Measurements from ENCODE around the gene ACE. TPM values are rescaled to one million over a fixed set of nuclear protein-coding genes. Genes with fewer than 3 reads are reported as not detected.

The ACE gene
- total RNA-seq, result 11.2 and 16.0 TPM in 2 replicates

GRCh38 chr17:63476854-63477479 lies at the start of gene ACE:
ACE (plus strand) TSS chr17:63477061; CDS start chr17:63477095, 34 bp downstream.

GRCh38 chr17:63445954-63446752 lies 30.7 kb upstream of the ACE start, which contains the start of gene CYB561:
CYB561 (minus strand) TSS chr17:63446306; CDS start chr17:63437547, 8,759 bp downstream.

GRCh38 chr17:63523253-63523855 lies 46.5 kb downstream of the ACE start, which contains the start of gene KCNH6:
KCNH6 (plus strand) TSS chr17:63523358; CDS start chr17:63523414, 56 bp downstream.

Other genes with a start within 250 kb of the ACE start
- 21.1 and 30.5 TPM in 2 replicates for gene CYB561, start 30.8 kb upstream of the ACE start, total RNA-seq
- gene KCNH6, start 46.3 kb downstream of the ACE start, total RNA-seq, result under 0.01 TPM in 1 of 2 replicates, not detected in the other
- gene DCAF7, start 73.4 kb downstream of the ACE start, total RNA-seq, result 28.3 and 31.6 TPM in 2 replicates
- gene TACO1, start 123.8 kb downstream of the ACE start, total RNA-seq, result 11.0 and 13.0 TPM in 2 replicates
- 19.9 and 23.3 TPM in 2 replicates for gene MAP3K3, start 145.4 kb downstream of the ACE start, total RNA-seq
- gene LIMD2, start 223.1 kb downstream of the ACE start, total RNA-seq, result 9.7 and 27.4 TPM in 2 replicates

Measured in cardiac atrium fibroblast (primary cell).